Measurements from ENCODE around the gene CYP1B1.
"Not testable (repeated sequence)": the region's sequence is repeated elsewhere in the genome, so short reads cannot be mapped to it uniquely, and the experiment has no call there.

The CYP1B1 gene

DNA sequence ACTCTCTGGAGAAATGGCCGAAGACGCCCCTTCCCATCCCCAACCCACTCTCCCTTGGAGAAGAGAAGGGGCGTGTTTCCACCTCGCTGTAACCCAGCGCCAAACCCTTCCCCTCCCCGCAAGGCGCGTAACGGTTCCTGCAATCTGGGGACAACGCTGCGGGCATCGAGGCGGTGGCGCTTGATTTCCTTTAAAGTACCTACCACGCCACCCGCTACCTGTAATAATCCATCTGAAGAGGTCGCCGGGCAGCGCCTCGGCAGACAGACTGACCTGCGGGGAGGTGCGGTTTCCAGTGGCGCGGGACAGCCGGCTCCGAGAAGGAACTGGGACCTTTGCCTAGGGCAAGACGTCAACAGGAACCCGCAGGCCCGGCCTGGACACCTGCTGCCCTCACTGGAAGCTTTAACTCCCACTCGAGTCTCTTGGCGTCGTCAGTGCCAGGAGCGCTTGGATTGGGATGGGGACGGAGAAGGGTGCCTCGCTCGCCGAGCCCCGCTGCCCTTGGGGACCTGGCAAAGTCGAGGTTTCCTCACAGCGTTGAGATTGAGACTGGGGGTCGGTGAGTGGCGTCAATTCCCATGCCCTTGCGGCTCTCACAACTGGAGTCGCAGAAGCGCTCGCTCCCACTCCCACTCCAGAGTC lies at the start of gene CYP1B1:
CYP1B1 (minus strand) TSS at position 645 of the 645 bp plus-strand sequence. CDS start 763 bp downstream, outside the sequence.
- no peak for DNase-seq

DNA sequence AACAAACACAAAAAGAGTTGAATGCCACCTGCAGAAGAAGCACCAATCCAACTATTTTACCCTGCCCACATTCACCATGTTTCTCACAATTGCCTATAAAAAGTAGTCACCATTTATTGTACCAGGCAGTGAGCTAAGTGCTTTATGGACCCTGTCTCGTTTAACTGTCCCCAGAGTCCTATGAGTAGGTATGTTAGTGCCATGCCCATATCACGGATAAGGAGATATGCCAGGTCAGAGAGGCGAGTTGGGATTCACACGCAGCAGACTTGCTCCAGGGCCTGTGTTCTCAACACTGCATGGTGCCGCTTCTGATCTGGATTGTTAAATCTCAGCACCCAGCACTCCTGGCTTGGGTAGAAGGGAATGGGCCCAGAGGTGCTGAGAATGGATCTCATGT lies 49.1 kb upstream of the CYP1B1 start:
- no peak for DNase-seq

DNA sequence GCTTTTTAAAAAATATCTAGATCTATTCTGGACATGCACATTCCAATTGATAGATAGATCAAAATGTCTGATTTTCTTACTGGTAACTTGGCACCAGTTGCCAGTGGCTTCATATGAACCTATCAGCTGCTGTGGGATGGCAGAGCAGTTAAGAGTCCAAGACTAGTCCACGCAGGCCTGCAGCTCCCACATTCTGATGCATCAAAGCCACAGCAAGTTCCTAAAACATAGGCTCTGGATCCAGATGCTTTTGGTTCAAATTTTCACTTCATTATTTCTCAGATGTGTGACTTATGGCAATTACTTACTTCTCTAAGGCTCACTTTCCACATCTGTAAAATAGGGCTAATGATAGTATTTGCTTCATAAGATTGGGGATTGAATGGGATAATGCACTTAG lies 48.0 kb upstream of the CYP1B1 start:
- DNase-seq, result no peak

DNA sequence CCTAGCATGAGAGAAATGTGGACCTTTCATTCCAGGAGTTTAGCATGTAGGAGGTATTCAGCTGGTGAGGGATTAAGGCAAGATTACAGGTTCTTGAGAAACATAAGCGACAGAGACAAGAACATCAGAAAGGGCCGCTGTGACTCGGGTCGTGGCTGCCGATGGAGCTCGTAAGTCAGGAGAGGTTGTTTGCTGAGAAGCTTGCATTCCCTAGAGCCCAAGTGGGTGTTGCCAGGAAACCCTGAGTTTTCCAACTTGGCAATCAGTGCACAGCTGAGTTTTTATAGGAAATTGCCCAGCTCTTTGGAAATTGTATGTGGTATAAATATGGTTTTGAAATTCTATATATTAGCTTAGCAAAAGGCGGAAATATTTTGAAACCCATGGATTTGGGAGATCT lies 46.4 kb upstream of the CYP1B1 start:
- no peak for DNase-seq

DNA sequence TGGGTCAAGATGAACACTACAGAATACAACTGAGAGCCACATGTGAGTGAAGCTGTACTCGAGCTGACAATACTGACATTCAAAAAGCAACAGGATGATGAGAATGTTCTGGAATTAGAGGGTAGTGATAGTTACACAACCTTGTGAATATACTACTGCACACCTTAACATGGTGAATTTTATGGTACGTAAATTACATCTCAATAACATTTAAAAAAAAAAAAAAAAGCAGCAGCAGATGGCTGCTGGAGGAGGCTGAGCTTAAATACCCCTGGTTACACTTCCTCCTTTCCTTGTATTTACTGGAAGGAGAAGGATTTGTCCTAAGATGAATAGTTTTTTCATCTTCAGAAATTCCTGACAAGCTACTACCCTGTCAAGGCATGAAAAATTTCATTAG lies 45.5 kb upstream of the CYP1B1 start:
- DNase-seq, result no peak

DNA sequence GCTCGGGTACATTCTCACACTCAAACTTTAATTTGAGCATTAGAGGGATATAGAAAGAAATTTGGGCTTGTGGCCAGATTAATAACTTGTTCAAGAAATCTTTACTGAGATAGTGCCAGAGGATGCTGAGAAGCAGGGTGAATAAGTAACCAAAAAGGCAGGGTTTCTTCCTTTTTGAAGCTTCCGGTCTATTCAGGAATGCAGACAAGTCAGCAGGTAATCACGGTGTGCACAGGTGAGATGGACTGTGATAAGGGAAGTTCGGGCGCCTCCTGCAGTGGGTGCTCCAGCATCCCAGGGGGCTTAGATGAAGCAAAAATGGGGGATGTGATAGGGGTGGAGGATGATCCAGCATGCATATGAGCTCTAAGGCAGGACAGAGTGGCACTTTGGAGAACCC lies 44.9 kb upstream of the CYP1B1 start:
- no peak for DNase-seq

DNA sequence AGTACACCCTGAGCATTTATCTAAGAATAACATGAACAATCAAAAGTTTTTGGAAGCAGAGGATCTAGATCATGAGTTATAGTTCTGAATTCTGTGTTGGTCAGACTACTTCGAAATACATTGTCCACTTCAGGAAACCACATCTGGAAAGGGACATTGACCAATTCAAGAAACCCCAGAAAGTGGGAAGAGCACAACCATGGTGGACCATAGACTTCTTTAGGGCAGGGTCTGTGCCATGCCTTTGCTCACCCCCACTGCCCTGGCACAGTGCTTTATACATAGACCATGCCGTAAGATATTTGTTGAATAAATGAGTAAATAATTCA lies 44.3 kb upstream of the CYP1B1 start:
- DNase-seq, result no peak

DNA sequence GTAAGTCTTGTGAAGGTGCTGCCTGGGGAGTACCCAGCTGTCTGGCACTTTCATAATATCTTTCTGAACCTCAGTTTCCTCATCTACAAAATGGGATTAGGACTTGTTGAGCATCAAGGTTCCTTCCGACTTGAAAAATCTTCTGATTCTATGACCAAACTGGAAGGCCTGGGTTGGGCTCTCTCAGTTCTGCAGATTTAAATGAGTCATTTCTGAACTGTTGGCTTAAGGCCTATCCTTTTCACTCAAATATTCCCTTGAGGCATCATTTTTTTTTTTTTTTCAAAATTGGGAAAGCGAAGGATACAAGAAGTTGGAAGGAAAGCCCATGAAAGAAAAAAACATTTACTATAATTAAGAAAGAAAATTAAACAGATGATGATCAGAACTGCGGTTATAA lies 40.8 kb upstream of the CYP1B1 start:
- DNase-seq, result no peak

DNA sequence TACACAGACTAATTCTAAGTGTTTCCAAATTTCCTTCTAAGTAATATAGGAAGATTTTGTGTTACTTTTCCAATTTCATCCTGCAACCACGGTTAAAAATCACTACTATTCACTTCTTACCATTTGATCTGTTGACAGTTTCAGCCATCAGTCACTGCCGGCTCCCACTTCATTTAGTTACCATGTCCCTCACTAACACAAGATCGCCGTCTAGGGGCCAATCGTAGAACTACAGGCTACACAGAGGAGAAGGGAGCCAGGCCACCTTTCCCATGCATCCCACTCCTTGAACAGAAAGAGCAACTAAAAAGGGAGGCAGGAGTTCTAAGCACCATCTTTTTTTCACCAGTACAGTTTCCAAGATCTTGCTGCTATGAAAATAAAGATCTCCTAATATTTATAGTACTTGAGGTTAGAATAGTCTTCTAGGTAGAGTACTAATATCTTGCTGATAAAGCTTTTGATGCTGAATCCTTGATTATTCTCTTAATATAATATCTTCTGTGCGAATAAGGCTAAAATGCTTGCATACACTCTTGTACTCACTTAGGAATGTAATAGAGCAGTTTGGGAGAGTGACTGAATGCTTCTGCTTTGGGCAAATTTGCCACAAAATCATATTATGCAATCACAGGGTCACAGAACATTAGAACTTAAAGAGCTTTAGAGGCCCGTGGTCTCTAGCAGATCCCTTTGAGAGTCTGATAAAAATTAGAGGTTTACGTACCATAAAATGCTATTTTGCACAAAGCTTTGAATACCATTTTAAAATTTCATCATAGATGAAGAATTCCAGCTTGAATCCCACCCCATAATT lies 39.5 kb upstream of the CYP1B1 start:
- peak; percentile 14 for DNase-seq

DNA sequence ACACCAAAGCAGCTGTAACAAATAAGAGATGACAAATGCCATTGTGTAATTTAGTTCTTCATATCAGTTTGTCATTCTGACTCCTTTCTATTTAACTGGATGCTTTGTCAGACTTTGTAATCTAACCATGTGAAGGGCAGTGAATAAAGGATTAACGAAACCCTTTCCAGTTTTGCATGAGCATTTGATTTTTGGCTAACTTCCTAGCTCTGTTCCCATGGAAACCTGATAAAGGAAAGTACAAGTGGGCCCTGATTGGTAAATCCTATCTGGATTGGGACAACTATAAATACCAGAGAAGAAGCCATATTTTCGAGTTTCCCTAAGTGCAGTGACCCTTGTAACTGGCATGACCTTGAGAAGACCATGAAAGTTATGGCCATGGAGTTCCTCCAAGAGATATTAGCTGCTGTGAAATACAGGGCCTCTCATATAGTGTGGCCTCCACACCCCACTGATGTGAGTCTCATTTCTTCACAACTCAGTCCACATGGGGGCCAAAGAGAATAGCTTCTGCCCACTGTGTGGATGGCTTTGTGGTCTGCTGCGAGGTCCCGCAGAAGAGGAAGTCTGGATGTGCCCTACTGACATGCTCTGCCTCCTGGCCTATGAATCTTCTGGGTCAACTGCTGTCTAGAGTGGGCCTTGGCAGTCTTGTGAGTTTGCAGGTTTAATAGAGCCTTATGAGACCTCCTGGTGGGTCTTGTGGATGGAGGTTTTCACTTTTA lies 38.2 kb upstream of the CYP1B1 start:
- no peak for DNase-seq

DNA sequence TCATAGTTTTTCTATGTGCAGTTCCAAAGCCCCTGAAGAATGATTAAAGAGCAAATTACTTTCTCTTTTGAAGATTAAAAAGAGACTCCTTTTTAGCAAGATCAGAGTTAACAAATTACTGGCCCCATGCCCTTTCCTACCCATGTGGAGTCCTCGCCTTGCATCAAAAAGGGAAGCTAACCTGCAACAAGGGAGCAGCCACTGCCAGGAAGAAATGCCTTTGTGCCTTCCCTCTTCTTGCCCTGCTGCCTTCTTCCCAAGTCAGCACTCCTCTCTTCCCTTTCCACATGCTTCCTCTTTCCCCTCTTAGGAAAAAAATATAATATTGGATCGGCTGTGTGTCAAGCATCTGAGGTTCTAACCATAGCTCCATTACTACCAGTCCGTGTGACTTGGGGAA lies 37.1 kb upstream of the CYP1B1 start:
- no peak for DNase-seq

DNA sequence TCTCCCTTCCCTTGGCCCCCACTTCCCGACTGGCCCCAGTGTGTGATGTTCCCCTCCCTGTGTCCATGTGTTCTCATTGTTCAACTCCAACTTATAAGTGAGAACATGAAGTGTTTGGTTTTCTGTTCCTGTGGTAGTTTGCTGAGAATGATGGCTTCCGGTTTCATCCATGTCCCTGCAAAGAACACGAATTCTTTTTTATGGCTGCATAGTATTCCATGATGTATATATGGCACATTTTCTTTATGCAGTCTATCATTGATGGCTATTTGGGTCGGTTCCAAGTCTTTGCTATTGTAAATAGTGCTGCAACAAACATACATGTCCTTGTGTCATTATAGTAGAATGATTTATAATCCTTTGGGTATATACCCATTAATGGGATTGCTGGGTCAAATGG lies 35.4 kb upstream of the CYP1B1 start:
- not testable (repeated sequence) for DNase-seq

DNA sequence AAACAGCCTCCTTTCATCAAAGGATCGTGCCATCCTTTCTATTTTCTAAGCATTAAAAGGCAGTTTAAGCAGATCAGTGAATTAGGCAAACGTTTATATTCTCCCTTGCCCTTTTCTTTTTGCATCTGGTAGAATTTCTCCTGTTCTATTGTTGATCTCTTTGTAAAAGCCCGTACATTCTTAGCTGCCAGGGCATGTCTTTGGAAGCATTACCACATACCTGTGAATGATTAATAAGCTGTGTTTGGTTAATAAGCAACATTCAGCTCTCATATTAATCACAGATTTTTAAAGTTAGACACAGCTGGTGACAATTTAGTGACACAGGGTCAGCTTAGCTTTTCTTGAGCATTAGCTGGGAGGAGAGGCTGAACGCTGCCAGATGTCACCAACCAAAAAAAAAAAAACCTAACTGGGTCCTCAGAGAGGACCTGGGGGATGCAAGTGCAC lies 33.8 kb upstream of the CYP1B1 start:
- DNase-seq, result no peak

DNA sequence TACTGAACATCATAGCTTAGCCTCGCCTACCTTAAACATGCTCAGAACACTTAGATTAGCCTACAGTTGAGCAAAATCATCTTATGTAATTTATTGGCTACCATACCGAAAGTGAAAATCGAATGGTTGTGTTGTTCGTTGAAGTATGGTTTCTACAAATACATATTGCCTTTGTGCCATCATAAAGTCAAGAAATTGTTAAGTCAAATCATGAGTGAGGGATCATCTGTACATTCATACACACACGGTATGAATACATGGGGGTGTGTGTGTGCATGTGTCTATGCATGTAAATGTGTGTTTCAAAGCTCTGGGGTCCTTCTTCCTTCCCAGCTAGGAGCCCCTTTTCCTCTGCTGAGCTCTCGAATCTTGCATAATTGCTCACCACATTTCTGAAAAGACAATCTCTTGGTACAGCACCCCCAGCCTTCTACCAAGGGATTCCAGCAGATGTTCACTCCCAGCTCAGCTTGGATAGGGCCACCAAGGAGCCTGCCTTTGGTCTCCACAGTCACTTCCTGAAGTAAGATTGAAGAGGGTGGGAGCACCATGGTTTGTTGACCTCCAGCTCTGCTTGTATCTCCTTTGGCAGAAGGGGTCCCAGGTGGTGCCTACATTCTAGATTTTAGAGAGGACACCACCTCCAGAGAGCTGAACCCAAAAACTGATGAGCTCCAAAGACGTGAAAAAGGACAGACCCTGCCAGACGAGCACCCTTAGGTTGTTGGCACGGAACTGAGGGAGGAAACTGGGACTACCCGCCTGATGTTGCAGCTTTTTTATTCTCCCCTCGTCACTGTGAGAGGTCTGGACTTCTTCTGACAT lies 33.2 kb upstream of the CYP1B1 start:
- DNase-seq, result no peak

DNA sequence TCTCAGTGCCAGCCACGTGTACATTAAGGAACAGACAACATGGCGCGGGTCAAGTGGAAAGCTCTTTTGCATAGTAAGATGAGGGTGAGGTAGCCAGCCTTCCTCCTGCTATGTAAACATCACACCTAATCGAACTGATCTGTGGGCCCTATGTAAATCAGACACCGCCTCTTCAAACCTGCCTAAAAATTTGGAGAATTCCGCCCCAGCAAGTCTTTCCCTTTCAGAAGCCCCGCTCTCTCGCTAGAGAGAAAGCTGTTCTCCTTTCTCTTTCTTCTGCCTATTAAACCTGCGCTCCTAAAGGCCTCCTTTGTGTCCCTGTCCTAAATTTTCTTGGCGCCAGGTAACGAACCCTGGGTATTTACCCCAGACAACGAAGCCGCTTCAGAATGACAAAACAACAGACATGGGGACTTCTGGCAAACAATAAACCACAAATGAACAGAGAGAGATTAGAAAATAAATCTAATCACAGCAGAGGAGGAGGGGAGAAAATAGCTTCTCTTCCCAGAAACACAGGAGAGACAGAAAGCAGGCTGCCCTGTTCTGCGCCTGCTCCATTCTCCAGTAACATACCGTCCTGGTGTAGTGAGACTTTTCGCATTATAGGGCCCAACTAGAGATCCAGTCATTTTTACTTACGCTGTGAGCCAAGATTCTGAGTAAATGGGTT lies 31.9 kb upstream of the CYP1B1 start:
- no peak for DNase-seq

DNA sequence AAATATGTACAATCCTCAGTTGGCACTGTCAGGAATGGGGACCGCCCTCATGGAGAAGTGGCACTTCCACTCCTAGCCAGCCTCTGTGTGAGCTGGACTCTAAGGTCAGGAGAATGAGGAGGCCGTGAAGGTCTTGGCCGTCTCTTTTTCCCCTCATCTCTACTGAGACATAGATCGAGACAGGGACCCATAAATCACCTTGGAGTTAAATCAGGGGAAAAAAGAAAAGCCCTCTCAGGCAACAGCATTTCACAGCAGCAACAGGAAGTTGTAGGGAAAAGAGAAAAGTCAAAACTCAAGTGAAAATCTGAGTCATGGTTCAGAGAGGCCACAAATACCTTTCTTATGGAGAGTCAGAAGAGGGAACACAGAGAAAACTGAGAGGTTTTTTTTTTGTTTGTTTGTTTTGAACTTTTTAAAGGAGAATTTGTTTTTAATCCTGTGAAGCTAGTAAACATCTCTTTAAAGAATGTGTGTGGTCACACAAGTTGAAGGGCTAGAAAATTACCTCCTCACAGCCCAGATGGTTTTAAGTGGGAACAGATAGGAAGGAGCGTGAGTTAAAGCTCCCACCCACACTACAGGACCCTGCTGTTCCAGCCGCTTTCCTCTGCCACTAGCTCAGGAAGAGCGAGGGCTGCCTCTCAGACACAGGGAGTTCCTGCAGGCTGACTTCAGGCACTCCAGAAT lies 30.6 kb upstream of the CYP1B1 start:
- DNase-seq, result no peak

DNA sequence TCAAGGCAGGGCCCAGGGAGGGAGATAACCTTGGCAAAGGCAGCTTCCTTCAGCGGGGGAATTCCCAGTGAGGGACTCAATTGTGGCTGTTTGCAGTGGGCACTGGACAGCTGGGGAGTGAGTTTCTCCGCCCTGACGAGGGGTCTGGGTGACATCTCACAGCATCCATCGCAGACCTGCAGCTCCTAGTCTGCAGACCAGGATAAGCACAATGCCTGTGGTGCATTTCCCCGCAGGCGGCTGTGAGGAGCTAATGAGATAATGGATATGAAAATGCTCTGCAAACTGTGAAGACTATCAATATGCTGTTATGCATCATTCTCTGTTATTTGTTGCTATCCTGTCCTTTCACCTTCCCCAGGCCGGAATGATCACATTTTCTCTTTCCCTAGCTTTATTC lies 30.0 kb upstream of the CYP1B1 start:
- no peak for DNase-seq

DNA sequence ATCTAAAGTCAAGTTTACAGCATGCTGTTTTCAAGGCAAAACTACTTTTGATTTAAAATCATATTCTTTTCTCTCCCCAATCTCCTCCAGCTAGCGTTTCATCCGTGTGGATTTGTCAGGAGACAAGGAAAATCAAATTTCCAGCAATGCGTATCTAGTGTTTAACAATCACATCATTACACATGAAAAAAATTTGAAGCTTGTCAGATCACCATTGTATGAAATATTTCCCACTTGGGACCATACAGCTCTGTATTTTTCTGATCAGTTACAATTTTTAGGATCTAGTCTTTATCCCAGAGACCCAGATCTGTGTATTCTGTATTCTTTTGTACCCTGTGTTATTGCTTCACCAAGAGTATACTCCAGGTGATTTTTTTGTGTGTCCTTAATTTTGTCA lies 28.6 kb upstream of the CYP1B1 start:
- no peak for DNase-seq

DNA sequence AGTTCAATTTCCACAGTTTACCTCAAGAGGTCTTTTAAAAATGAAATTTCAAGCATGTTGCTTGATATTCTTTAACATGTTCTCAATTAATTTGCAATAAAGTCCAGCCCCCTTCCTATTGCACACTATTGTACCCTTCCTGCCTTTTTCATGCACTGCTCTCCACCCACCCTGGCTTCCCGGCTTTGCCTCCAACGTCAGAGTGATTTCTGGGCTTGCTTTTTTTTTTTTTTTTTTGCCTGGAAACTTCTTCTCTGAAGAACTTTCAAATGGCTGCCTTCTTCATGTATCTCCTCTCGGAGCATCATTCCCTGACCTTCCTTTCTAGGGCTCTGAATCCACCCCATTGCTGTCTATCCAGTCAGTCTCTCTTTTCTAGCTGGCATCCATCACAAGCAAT lies 24.4 kb upstream of the CYP1B1 start:
- no peak for DNase-seq

DNA sequence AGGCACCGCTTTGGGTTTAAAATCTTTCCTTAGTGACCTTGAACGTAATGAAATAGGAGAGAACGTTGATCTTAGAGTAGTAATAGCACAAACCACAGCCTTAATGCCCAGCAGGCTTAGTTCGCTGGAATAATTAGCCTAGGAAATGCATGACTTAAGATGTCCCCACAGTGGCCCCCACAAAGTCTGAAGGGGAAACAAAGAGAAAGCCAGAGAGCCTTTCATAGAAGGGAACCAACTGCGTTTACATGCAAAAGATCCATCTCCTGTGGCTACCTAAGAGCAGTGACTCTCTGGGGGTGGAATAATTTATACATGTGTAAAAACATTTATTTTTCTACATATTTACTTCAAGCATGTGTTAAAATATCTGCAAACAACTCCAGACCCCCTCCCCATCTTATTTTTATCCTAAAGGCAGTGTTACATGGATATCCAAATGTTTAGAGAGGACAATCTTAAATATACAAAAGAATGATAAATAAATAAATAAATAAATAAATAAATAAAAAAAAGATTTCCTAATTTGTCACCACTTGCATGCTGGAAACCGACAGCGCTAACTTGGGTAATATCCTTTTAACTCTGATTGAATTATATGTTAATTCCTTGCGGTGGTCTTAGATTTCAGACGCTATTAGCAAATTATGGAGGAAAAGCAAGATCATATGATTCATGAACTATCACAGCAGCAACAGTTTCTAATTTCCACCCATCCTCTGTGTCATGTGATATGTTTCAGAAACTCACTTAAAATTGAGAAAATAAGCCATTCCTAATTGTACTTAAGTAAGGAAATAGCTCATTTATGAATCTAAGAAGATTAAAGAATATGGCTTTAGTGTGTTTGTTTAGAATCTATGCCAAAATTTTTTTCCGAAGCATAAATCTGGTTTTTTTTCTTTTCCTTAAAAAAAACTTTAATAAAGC lies 23.4 kb upstream of the CYP1B1 start:
- DNase-seq, result no peak
